GM12878 (cell line): ENCODE results near the gene DMBX1. TPM values are rescaled to one million over a fixed set of nuclear protein-coding genes. Genes with fewer than 3 reads are reported as not detected.

Source experiments
- ATAC-seq: fragments of 200-7000 bp; cut with Tn5 transposase; 3 replicates; pipeline ENCODE4 v1.9.1; 2020; ENCODE audit warnings: mild to moderate bottlenecking, moderate library complexity
- BruUV-seq: library from RNA; stranded (reverse); fragments of 400-500 nt; replicated peaks from 2 replicates; lab custom pipeline; 2021; lab: Mats Ljungman, UMichigan
- CTCF ChIA-PET: fragments of 300-600 bp; sonication (Branson Sonifier 250); formaldehyde crosslinking; extraction: SDS; loops from one replicate; lab custom pipeline; 2021; ENCODE audit warnings: inconsistent platforms; lab: Yijun Ruan, JAX
- POLR2A ChIA-PET: fragments of 350-600 bp; formaldehyde crosslinking; extraction: SDS; loops from one replicate; lab custom pipeline; 2021; ENCODE audit warnings: inconsistent platforms; lab: Charles Lee
- RAD21 ChIA-PET: fragments of 300-600 bp; sonication (Branson Sonifier 250); formaldehyde crosslinking; loops from one replicate; lab custom pipeline; 2023; ENCODE audit warnings: antibody characterized with exemption; ENCODE audit not compliant: unreplicated experiment; lab: Charles Lee
- SMC1A ChIA-PET: fragments of 300-600 bp; sonication (Branson Sonifier 250); formaldehyde crosslinking; loops from one replicate; lab custom pipeline; 2023; ENCODE audit not compliant: unreplicated experiment, uncharacterized antibody; lab: Charles Lee
- DNase-seq: peaks from one replicate; pipeline ENCODE4 v3.0.0-alpha.2; 2011; ENCODE audit warnings: low read depth, low spot score
- FAIRE-seq: peaks from 3 replicates; lab custom pipeline; 2011; peaks lifted over from hg19 to GRCh38; lab: Jason Lieb, UNC
- H2AFZ ChIP-seq: 2 replicates; pipeline ENCODE4 v1.6.0; 2011; ENCODE audit warnings: low read depth, low read length, control low read depth; ENCODE audit not compliant: control insufficient read depth
- H3K27ac ChIP-seq: 2 replicates; pipeline ENCODE4 v1.5.1; 2011; ENCODE audit warnings: control low read depth; ENCODE audit not compliant: control insufficient read depth, insufficient read depth
- H3K27me3 ChIP-seq, 2 experiments: replicated peaks in 1 of 2; 2 replicates each; pipeline versions ENCODE4 v1.6.0 to v1.6.1; 2011; ENCODE audit warnings: low read length in 1 of 2; ENCODE audit not compliant: control insufficient read depth in 2 of 2, insufficient read depth in 2 of 2
- H3K36me3 ChIP-seq, 2 experiments: 2 replicates each; pipeline ENCODE4 v1.5.1; 2011; ENCODE audit warnings: low read length in 1 of 2; ENCODE audit not compliant: control insufficient read depth in 2 of 2, insufficient read depth in 2 of 2
- H3K4me1 ChIP-seq: 2 replicates; pipeline ENCODE4 v1.6.1; 2011; ENCODE audit warnings: mild to moderate bottlenecking, low read length, moderate library complexity, mixed read lengths; ENCODE audit not compliant: control insufficient read depth, insufficient read depth
- H3K4me2 ChIP-seq: 2 replicates; pipeline ENCODE4 v1.6.0; 2011; ENCODE audit warnings: control low read depth; ENCODE audit not compliant: control insufficient read depth, insufficient read depth
- H3K4me3 ChIP-seq: fragments of 200-600 bp; sonication (generic); 2 replicates; pipeline ENCODE4 v1.5.1; 2016
- H3K79me2 ChIP-seq: 2 replicates; pipeline ENCODE4 v1.6.0; 2011; ENCODE audit warnings: low read length; ENCODE audit not compliant: control insufficient read depth, insufficient read depth
- H3K9ac ChIP-seq: 2 replicates; pipeline ENCODE4 v1.8.0; 2011; ENCODE audit warnings: low read length, control low read depth, mixed read lengths; ENCODE audit not compliant: control insufficient read depth, insufficient read depth
- H3K9me3 ChIP-seq: replicated peaks from 3 replicates; pipeline ENCODE4 v1.5.1; 2011; ENCODE audit warnings: mild to moderate bottlenecking, low read length; ENCODE audit not compliant: control insufficient read depth, insufficient read depth
- H4K20me1 ChIP-seq: 2 replicates; pipeline ENCODE4 v1.6.0; 2011; ENCODE audit not compliant: control insufficient read depth, insufficient read depth
- ATF3 ChIP-seq: IDR thresholded peaks from 2 replicates; pipeline ENCODE4 v1.6.1; 2011; ENCODE audit warnings: low read depth, mild to moderate bottlenecking, low read length, moderate library complexity, borderline replicate concordance; ENCODE audit errors: extremely low read depth
- CHD4 ChIP-seq: fragments of 200-600 bp; sonication (generic); IDR thresholded peaks from 2 replicates; pipeline ENCODE4 v1.6.1; 2016; ENCODE audit warnings: mild to moderate bottlenecking
- CREB1 ChIP-seq: IDR thresholded peaks from 2 replicates; pipeline ENCODE4 v1.6.1; 2012; ENCODE audit warnings: low read depth, mild to moderate bottlenecking, inconsistent platforms
- EGR1 ChIP-seq, 2 experiments: IDR thresholded peaks; 1 replicate in 1 of 2; 2 replicates in 1 of 2; pipeline ENCODE4 v1.6.1; 2011 to 2012; ENCODE audit warnings: low read depth in 2 of 2, low read length in 2 of 2, borderline replicate concordance in 1 of 2, mild to moderate bottlenecking in 1 of 2, moderate library complexity in 1 of 2
- EZH2 ChIP-seq: IDR thresholded peaks from 2 replicates; pipeline ENCODE4 v1.6.1; 2012; ENCODE audit warnings: low read depth, mild to moderate bottlenecking, control low read depth, inconsistent platforms, low read length, borderline replicate concordance; ENCODE audit not compliant: control insufficient read depth
- IKZF1 ChIP-seq: fragments of 450-650 bp; conservative IDR thresholded peaks from 2 replicates; pipeline ENCODE4 v1.6.1; 2017; ENCODE audit warnings: antibody characterized with exemption, mild to moderate bottlenecking
- MEF2A ChIP-seq: IDR thresholded peaks from 2 replicates; pipeline ENCODE4 v1.6.1; 2011; ENCODE audit warnings: low read depth, mild to moderate bottlenecking, low read length, moderate library complexity; ENCODE audit not compliant: insufficient read depth
- MYB ChIP-seq: fragments of 150-350 bp; IDR thresholded peaks from 2 replicates; pipeline ENCODE4 v1.6.1; 2014; ENCODE audit warnings: mild to moderate bottlenecking, low read depth, low read length, borderline replicate concordance
- PAX8 ChIP-seq: fragments of 450-650 bp; IDR thresholded peaks from 2 replicates; pipeline ENCODE4 v1.6.1; 2017; ENCODE audit warnings: mild to moderate bottlenecking, moderate library complexity
- PBX3 ChIP-seq: IDR thresholded peaks from 2 replicates; pipeline ENCODE4 v1.6.1; 2011; ENCODE audit warnings: mild to moderate bottlenecking, low read depth, low read length, moderate library complexity; ENCODE audit not compliant: insufficient replicate concordance
- POLR2A ChIP-seq: IDR thresholded peaks from 2 replicates; pipeline ENCODE4 v1.6.1; 2011; ENCODE audit warnings: low read depth, mild to moderate bottlenecking, low read length
- RELA ChIP-seq: fragments of 450-650 bp; IDR thresholded peaks from 2 replicates; pipeline ENCODE4 v1.8.0; 2014; ENCODE audit warnings: borderline replicate concordance; ENCODE audit not compliant: partially characterized antibody
- SREBF2 ChIP-seq: IDR thresholded peaks from 2 replicates; pipeline ENCODE4 v1.6.1; 2012; ENCODE audit warnings: mild to moderate bottlenecking, low read length
- SRF ChIP-seq, 2 experiments: IDR thresholded peaks; 2 replicates each; pipeline ENCODE4 v1.6.1; 2011; ENCODE audit warnings: low read depth in 2 of 2, low read length in 2 of 2, mild to moderate bottlenecking in 1 of 2, moderate library complexity in 1 of 2
- TBL1XR1 ChIP-seq: IDR thresholded peaks from 2 replicates; pipeline ENCODE4 v1.6.1; 2012; ENCODE audit warnings: low read depth, low read length, improper control_type of control experiment
- WRNIP1 ChIP-seq: IDR thresholded peaks from 2 replicates; pipeline ENCODE4 v1.6.1; 2011; ENCODE audit warnings: low read depth, low read length, improper control_type of control experiment, borderline replicate concordance
- WGBS: methylation state at CpG from one replicate; pipeline ENCODE4 v1.1.6; 2016; ENCODE audit warnings: low lambda C conversion rate; ENCODE audit not compliant: insufficient replicate concordance, insufficient coverage; ENCODE audit errors: missing lambda C conversion rate; 5-methylcytosine and 5-hydroxymethylcytosine counted together
- in situ Hi-C: fragments of 300-500 bp; cut with MboI; formaldehyde crosslinking; loops from 9 replicates; pipeline ENCODE4 v1.14.3; 2018; ENCODE audit warnings: mixed read lengths
- intact Hi-C: fragments of 100-400 bp; cut with micrococcal nuclease; formaldehyde crosslinking; loops from one replicate; pipeline ENCODE4 v1.14.2; 2022; ENCODE audit not compliant: unreplicated experiment
- polyA plus RNA-seq, 11 experiments: library from polyadenylated mRNA; depleted of rRNA in 4 of 11; unstranded in 6 of 11; stranded (reverse) in 5 of 11; fragments of >200 nt; fragmentation: Nextera tagmentation in 4 of 11; fragmentation: Illumina TruSeq in 1 of 11; extraction: Ambion mirVana in 4 of 11; extraction: Trizol in 1 of 11; gene quantifications; 1 replicate in 1 of 11; 2 replicates in 10 of 11; pipeline versions ENCODE4 v1.2.1 to v1.2.3, GENCODE V29; 2011 to 2016; ENCODE audit warnings: inconsistent platforms in 2 of 11, missing spikeins in 2 of 11, low read depth in 1 of 11
- total RNA-seq, 4 experiments: library from RNA; depleted of rRNA in 3 of 4; stranded (reverse); fragments of >200 nt in 3 of 4; fragmentation: Illumina TruSeq in 1 of 4; extraction: Trizol in 1 of 4; gene quantifications; 2 replicates each; pipeline versions ENCODE4 v1.2.1 to v1.2.3, GENCODE V29; 2013 to 2021

DMBX1 gene
- total and polyA plus RNA-seq, 10 of the 15 experiments (the other 5 are each of a cell fraction or from before 2014, with no cell fraction given) = 0.03 TPM; not detected in 9

GRCh38 chr1:46497020-46497419 lies 7.4 kb downstream of the DMBX1 start (continued):
- no peak for TF ChIP-seq MYB

DNA sequence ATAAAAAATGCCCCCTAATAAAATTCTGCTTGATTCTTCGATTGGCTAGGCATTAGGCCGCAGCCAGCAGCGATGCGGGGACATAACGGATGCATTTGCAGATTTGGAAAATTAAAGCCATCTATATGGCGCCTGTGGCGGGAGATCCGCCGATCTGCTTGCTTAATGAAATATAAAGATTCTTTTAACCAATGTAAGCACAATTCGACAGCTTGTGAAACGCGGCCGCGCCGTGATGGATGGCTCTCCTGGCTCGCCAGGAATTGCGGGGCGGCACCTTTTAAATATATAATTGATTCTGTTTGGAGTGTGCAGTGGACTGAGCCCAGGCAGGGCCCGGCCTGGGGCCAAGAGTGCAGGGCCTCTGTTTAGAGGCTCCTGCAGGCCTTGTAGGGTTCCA lies 8.0 kb downstream of the DMBX1 start:
- CTCF ChIA-PET = no interaction called here

GRCh38 chr1:46501528-46501927 lies 11.9 kb downstream of the DMBX1 start:
- WGBS = 32% methylated on average over 3 of the region's 3 CpGs
- DNase-seq = no peak

More for the DNA sequence above, 8.0 kb downstream of the DMBX1 start:
- Histone ChIP-seq H3K4me2 (no peak overlapping the region), H3K9me3 (no peaks in the 10 kb centered on the region), H3K4me3 (no peak overlapping the region), H3K27me3 (peaks cover 5 to 11% of the 10 kb centered on the region in 2 experiments), H3K9ac (no peak overlapping the region), H3K79me2 (no peaks in the 10 kb centered on the region), H2AFZ (no peak overlapping the region), H4K20me1 (no peaks in the 10 kb centered on the region), H3K36me3 (no peaks in the 10 kb centered on the region), H3K27ac (no peak overlapping the region), H3K4me1 (no peaks in the 10 kb centered on the region)
- in situ Hi-C loops (no loop called here), intact Hi-C loops (no loop called here)
- SMC1A ChIA-PET = no interaction called here
- no TSS peak for BruUV-seq
- TF ChIP-seq TBL1XR1 = no peak
- POLR2A ChIA-PET = no interaction called here
- RAD21 ChIA-PET = no interaction called here
- FAIRE-seq = no peak
- whole genome bisulfite sequencing = 56% methylated on average over 19 of the region's 19 CpGs
- ATAC-seq = no peak
- no peak for DNase-seq

More at GRCh38 chr1:46501528-46501927, 11.9 kb downstream of the DMBX1 start:
- Histone ChIP-seq H3K4me3 (no peak overlapping the region), H4K20me1 (no peaks in the 10 kb centered on the region), H3K9ac (no peak overlapping the region), H2AFZ (no peak overlapping the region), H3K36me3 (no peaks in the 10 kb centered on the region), H3K9me3 (no peaks in the 10 kb centered on the region), H3K27me3 (peaks cover 0 to 3% of the 10 kb centered on the region in 2 experiments), H3K4me2 (no peak overlapping the region), H3K4me1 (no peaks in the 10 kb centered on the region), H3K27ac (no peak overlapping the region), H3K79me2 (no peaks in the 10 kb centered on the region)
- RAD21 ChIA-PET = no interaction called here
- CTCF ChIA-PET = interaction anchor here (1.0 to 1.1 kb wide), 2 partner anchors 28 to 32 kb away, joined by 3 to 5 read pairs; no protein-coding TSS in a partner anchor
- BruUV-seq = no TSS peak
- in situ Hi-C loops (no loop called here), intact Hi-C loops (no loop called here)
- TF ChIP-seq CHD4 (no peak), ATF3 (no peak), CREB1 (no peak), IKZF1 (no peak), EGR1 (IDR thresholded peaks at IDR 0.05; ENCODE audit: borderline replicate concordance in 1 of 2, low read depth in 2 of 2, low read length in 2 of 2) (no peak), PBX3 (no peak), MEF2A (no peak), WRNIP1 (no peak), EZH2 (no peak), SREBF2 (no peak), PAX8 (no peak), SRF (IDR thresholded peaks at IDR 0.05; ENCODE audit: low read depth in 2 of 2, low read length in 2 of 2) (no peak), POLR2A (no peak), RELA (no peak)
- ATAC-seq (no peak), FAIRE-seq (no peak)
- SMC1A ChIA-PET = interaction anchor here (1.3 to 1.4 kb wide), 2 partner anchors 24 to 27 kb away, joined by 3 to 5 read pairs; no protein-coding TSS in a partner anchor
- POLR2A ChIA-PET = no interaction called here
